ACC112 (cell line): ENCODE measurements around the gene TARS2.
A peak's percentile ranks its signal among the peaks of the same experiment; 100 is the strongest.

Experiments used
- H2AFZ ChIP-seq: fragments of 200-600 bp; sonication (generic); one replicate; pipeline ENCODE4 v1.6.0; 2017; ENCODE audit warnings: antibody characterized with exemption, low read length; ENCODE audit not compliant: unreplicated experiment
- H3K27ac ChIP-seq: fragments of 200-600 bp; sonication (generic); 2 replicates; pipeline ENCODE4 v1.5.1; 2014; ENCODE audit warnings: low read depth, mild to moderate bottlenecking, antibody characterized with exemption, low read length, moderate library complexity
- H3K27me3 ChIP-seq: fragments of 200-600 bp; sonication (generic); 2 replicates; pipeline ENCODE4 v1.6.1; 2014; ENCODE audit warnings: mild to moderate bottlenecking, antibody characterized with exemption, low read length, moderate library complexity, mixed read lengths; ENCODE audit not compliant: insufficient read depth
- H3K36me3 ChIP-seq: fragments of 200-600 bp; sonication (generic); 2 replicates; pipeline ENCODE4 v1.6.1; 2016; ENCODE audit warnings: mild to moderate bottlenecking, antibody characterized with exemption, low read length, moderate library complexity, mixed read lengths; ENCODE audit not compliant: insufficient read depth
- H3K4me1 ChIP-seq: fragments of 200-600 bp; sonication (generic); one replicate; pipeline ENCODE4 v1.6.1; 2016; ENCODE audit warnings: low read length, mixed read lengths; ENCODE audit not compliant: insufficient read depth, unreplicated experiment, control insufficient read depth
- H3K4me3 ChIP-seq: fragments of 200-600 bp; sonication (generic); 2 replicates; pipeline ENCODE4 v1.5.1; 2014; ENCODE audit warnings: mild to moderate bottlenecking, low read depth, low read length
- H3K79me2 ChIP-seq: fragments of 200-600 bp; sonication (generic); one replicate; pipeline ENCODE4 v1.6.0; 2016; ENCODE audit warnings: low read length; ENCODE audit not compliant: control insufficient read depth, unreplicated experiment, insufficient read depth

Gene TARS2

DNA sequence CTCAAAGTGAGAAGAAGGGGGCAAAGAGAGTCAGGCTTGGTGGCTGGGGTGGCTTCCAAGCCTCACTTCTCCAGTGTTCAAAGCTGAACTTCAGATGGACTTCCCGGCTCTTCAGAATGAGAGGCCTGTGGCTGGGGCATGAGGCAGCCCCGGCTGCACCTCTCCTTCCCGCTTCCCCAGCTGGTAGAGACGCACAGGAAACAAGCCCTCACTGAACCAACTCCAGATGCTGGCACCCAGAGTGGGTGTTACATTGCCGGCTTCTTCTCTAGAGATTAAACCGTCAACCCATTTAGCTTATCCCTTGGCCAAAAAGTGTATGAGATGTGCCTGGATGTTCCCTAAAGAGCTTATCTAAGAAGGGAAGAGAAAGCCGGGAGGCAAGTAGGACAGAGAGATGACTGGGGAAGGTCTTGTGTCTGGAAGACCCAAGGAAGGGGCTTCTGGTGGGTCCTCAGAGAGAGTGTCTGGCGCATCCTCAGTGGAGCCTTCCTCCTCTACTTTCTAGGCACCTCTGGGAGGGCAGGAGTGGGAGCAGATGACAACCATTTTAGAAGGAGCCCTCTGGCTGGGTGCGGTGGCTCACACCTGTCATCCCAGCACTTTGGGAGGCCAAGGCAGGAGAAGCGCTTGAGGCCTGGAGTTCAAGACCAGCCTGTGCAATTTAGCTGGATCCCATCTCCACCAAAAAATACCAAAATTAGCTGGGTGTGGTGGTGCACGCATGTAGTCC lies 64.0 kb downstream of the TARS2 start:
- Histone ChIP-seq H3K4me1 (peaks cover 33% of the 10 kb centered on the region), H3K79me2 (no peaks in the 10 kb centered on the region), H3K4me3 (no peak overlapping the region), H3K36me3 (peaks cover 3% of the 10 kb centered on the region; the same call in 1 of the 2 replicates), H3K27ac (peak overlapping the region; percentile 63), H3K27me3 (no peaks in the 10 kb centered on the region), H2AFZ (no peak overlapping the region)

- H3K4me3 ChIP-seq, result no peak overlapping the region
- peak overlapping the region; percentile 63 for H3K27ac ChIP-seq
Observed at GRCh38 chr1:150551784-150552127, 64.5 kb downstream of the TARS2 start.

GRCh38 chr1:150552128-150552910 lies 65.1 kb downstream of the TARS2 start:
- Histone ChIP-seq H3K79me2 (no peaks in the 10 kb centered on the region), H3K4me3 (no peak overlapping the region), H3K27ac (peak overlapping the region; percentile 69), H3K4me1 (peaks cover 33% of the 10 kb centered on the region), H3K27me3 (no peaks in the 10 kb centered on the region), H3K36me3 (peaks cover 3% of the 10 kb centered on the region; the same call in 1 of the 2 replicates), H2AFZ (no peak overlapping the region)

More at GRCh38 chr1:150551784-150552127, 64.5 kb downstream of the TARS2 start:
- H3K79me2 ChIP-seq, result no peaks in the 10 kb centered on the region
- H3K36me3 ChIP-seq, result peaks cover 3% of the 10 kb centered on the region; the same call in 1 of the 2 replicates
- no peaks in the 10 kb centered on the region for H3K27me3 ChIP-seq
- H3K4me1 ChIP-seq, result peaks cover 33% of the 10 kb centered on the region
- H2AFZ ChIP-seq, result no peak overlapping the region

GRCh38 chr1:150552911-150553289 lies 65.7 kb downstream of the TARS2 start:
- H3K27me3 ChIP-seq, result no peaks in the 10 kb centered on the region
- no peak overlapping the region for H2AFZ ChIP-seq
- peaks cover 33% of the 10 kb centered on the region for H3K4me1 ChIP-seq
- H3K36me3 ChIP-seq, result peaks cover 3% of the 10 kb centered on the region; the same call in 1 of the 2 replicates
- H3K4me3 ChIP-seq, result no peak overlapping the region
- no peaks in the 10 kb centered on the region for H3K79me2 ChIP-seq
- peak overlapping the region; percentile 69 for H3K27ac ChIP-seq

DNA sequence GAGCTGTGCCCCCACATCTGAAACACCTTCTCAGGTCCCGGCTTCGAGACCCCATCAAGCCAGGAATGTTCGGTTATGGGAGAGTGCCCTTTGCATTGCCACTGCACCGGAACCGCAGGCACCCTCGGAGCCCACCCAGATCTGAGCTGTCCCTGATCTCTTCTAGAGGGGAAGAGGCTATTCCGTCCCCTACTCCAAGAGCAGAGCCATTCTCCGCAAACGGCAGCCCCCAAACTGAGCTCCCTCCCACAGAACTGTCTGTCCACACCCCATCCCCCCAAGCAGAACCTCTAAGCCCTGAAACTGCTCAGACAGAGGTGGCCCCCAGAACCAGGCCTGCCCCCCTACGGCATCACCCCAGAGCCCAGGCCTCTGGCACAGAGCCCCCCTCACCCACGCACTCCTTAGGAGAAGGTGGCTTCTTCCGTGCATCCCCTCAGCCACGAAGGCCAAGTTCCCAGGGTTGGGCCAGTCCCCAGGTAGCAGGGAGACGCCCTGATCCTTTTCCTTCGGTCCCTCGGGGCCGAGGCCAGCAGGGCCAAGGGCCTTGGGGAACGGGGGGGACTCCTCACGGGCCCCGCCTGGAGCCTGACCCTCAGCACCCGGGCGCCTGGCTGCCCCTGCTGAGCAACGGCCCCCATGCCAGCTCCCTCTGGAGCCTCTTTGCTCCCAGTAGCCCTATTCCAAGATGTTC lies 66.3 kb downstream of the TARS2 start:
- Histone ChIP-seq H2AFZ (no peak overlapping the region), H3K4me3 (no peak overlapping the region), H3K4me1 (peaks cover 33% of the 10 kb centered on the region), H3K27ac (peak overlapping the region; percentile 69), H3K27me3 (no peaks in the 10 kb centered on the region), H3K79me2 (peaks cover 3% of the 10 kb centered on the region), H3K36me3 (peaks cover 3% of the 10 kb centered on the region; the same call in 1 of the 2 replicates)

- no peak overlapping the region for H3K27ac ChIP-seq
Observed at GRCh38 chr1:150554086-150554452, 66.8 kb downstream of the TARS2 start.

DNA sequence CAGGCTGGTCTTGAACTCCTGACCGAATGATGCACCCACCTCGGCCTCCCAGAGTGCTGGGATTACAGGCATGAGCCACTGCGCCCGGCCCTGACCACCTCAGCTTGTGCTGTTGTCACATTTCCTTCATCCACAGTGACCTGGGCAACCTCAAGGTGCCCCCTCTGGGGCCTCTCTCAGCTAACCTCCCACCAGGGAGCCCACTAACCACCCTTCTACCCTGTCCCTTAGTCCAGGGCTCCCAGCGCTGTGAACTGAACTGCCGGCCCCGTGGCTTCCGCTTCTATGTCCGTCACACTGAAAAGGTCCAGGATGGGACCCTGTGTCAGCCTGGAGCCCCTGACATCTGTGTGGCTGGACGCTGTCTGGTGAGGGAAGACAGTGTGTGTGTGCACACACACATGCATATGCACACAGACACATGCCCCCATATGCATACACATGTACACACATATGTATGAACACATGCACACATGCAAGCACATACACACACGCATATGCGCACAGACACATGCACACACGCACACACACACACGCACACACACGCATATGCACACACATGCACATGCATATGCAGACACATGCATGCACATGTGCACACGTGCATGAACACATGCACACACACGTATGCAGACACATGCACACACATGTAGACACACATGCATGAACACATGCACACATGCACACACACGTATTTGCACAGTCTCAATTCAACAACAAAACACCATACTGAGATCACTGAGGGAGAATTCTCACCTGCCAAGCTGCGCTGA lies 68.2 kb downstream of the TARS2 start:
- Histone ChIP-seq H3K4me1 (peaks cover 40% of the 10 kb centered on the region), H3K36me3 (peaks cover 3% of the 10 kb centered on the region; the same call in 1 of the 2 replicates), H3K79me2 (peaks cover 13% of the 10 kb centered on the region), H3K27me3 (no peaks in the 10 kb centered on the region), H3K4me3 (no peak overlapping the region), H3K27ac (no peak overlapping the region), H2AFZ (no peak overlapping the region)

More at GRCh38 chr1:150554086-150554452, 66.8 kb downstream of the TARS2 start:
- H3K36me3 ChIP-seq, result peaks cover 3% of the 10 kb centered on the region; the same call in 1 of the 2 replicates
- H3K4me1 ChIP-seq, result peaks cover 33% of the 10 kb centered on the region
- H3K4me3 ChIP-seq, result no peak overlapping the region
- H2AFZ ChIP-seq, result no peak overlapping the region
- no peaks in the 10 kb centered on the region for H3K27me3 ChIP-seq
- peaks cover 3% of the 10 kb centered on the region for H3K79me2 ChIP-seq

GRCh38 chr1:150555971-150556865 lies 69.0 kb downstream of the TARS2 start:
- peaks cover 38% of the 10 kb centered on the region for H3K4me1 ChIP-seq
- H2AFZ ChIP-seq, result no peak overlapping the region
- peaks cover 14% of the 10 kb centered on the region for H3K79me2 ChIP-seq
- no peak overlapping the region for H3K4me3 ChIP-seq
- H3K36me3 ChIP-seq, result peaks cover 3% of the 10 kb centered on the region; the same call in 1 of the 2 replicates
- H3K27ac ChIP-seq, result no peak overlapping the region
- H3K27me3 ChIP-seq, result no peaks in the 10 kb centered on the region

GRCh38 chr1:150557065-150557600 lies 69.9 kb downstream of the TARS2 start:
- Histone ChIP-seq H3K79me2 (peaks cover 14% of the 10 kb centered on the region), H2AFZ (no peak overlapping the region), H3K4me3 (no peak overlapping the region), H3K36me3 (peaks cover 3% of the 10 kb centered on the region; the same call in 1 of the 2 replicates), H3K27ac (no peak overlapping the region), H3K27me3 (no peaks in the 10 kb centered on the region), H3K4me1 (peaks cover 35% of the 10 kb centered on the region)
